Measurements from ENCODE around the gene ARGLU1.
A peak's percentile ranks its signal among the peaks of the same experiment; 100 is the strongest.

ARGLU1 gene, protein sequence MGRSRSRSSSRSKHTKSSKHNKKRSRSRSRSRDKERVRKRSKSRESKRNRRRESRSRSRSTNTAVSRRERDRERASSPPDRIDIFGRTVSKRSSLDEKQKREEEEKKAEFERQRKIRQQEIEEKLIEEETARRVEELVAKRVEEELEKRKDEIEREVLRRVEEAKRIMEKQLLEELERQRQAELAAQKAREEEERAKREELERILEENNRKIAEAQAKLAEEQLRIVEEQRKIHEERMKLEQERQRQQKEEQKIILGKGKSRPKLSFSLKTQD

DNA sequence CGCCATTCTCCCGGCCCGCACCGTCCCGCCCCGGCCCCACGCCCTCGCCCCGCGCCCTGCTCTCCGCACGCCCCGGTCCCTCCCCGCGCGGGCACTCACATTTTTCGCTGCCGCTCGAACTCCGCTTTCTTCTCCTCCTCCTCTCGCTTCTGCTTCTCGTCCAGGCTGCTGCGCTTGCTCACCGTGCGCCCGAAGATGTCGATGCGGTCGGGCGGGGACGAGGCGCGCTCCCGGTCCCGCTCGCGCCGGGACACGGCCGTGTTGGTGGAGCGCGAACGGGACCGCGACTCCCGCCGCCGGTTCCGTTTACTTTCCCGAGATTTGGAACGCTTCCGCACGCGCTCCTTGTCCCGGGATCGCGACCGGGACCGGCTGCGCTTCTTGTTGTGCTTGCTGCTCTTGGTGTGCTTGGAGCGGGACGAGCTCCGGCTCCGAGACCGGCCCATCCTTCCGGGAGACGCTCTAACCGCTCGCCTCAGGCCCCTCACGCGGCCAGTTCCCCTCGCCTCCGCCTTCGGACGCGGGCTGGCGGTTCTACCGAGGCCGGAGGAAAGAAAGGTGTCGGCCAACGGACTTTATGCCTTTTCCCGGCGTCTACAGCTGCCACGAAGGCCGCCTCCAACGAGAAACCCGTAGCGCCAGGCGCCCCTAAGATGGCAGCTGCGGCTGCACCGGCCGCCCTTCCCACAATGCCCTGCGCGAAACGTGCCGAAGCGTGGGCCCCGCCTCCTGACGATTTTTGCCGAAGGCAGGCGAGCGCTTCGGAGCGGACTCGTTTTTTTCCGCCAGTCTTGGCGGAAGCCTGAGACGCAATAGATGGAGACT lies at the start of gene ARGLU1:
Gene ARGLU1 (minus strand): TSS at position 664 of the 825 bp plus-strand sequence. CDS start 218 bp downstream, at position 446.
- TF ChIP-seq, protein P1, sequence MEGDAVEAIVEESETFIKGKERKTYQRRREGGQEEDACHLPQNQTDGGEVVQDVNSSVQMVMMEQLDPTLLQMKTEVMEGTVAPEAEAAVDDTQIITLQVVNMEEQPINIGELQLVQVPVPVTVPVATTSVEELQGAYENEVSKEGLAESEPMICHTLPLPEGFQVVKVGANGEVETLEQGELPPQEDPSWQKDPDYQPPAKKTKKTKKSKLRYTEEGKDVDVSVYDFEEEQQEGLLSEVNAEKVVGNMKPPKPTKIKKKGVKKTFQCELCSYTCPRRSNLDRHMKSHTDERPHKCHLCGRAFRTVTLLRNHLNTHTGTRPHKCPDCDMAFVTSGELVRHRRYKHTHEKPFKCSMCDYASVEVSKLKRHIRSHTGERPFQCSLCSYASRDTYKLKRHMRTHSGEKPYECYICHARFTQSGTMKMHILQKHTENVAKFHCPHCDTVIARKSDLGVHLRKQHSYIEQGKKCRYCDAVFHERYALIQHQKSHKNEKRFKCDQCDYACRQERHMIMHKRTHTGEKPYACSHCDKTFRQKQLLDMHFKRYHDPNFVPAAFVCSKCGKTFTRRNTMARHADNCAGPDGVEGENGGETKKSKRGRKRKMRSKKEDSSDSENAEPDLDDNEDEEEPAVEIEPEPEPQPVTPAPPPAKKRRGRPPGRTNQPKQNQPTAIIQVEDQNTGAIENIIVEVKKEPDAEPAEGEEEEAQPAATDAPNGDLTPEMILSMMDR (IDR thresholded peaks at IDR 0.05; ENCODE audit: low read depth, low read length, missing control alignments) = no peak
- peak within 1 kb of the TSS; percentile 76 for H3K4me3 ChIP-seq (ENCODE audit: low read depth, low read length)

DNA sequence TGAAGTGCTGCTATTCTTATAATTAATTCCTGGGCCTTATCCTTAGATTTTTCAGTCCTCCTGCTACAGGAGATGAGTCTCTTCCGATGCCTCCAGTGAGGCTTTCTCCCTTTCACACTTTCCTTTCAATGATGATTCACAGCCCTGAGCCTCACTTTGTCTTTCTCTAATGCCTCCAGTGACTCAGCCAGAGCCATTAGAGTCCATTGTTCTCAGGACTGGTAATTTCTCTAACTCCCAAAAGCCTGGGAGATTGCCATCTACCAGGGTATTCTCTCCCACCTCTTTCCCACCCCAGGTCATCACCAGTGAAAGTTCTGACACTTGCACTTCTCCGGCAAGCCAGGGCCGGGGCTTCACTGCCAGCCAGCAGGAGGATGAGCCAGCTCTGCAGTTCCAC lies 49.6 kb upstream of the ARGLU1 start:
- TF ChIP-seq, protein P1 (IDR thresholded peaks at IDR 0.05; ENCODE audit: low read depth, low read length, missing control alignments) = no peak
- H3K4me3 ChIP-seq (ENCODE audit: low read depth, low read length) = no peak overlapping the region
- DNase-seq (ENCODE audit: low read depth) = no peak

More for the DNA sequence above, at the start of gene ARGLU1:
- DNase-seq (ENCODE audit: low read depth) = peak; percentile 76

DNA sequence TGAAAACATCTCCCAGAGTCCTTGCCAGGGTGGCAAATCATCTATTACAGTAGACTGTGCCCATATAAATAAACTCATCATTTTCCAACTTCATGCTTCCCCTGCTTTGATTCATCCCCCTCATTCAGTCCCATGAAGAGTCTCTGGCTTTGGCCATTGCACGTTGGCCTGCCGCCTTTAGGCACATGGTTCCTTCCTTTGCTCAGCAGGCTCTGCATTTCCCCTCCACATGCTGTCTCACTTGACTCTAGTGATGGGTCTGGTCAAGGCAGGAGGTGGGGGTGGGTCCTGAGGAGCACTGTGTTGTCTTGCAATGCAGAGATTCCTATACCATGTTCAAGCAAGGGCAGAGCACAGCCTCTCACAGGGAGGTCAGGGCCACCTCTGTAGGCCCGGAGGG lies 48.8 kb upstream of the ARGLU1 start:
- TF ChIP-seq, protein P1 (IDR thresholded peaks at IDR 0.05; ENCODE audit: low read depth, low read length, missing control alignments) = no peak
- DNase-seq (ENCODE audit: low read depth) = no peak
- H3K4me3 ChIP-seq (ENCODE audit: low read depth, low read length) = no peak overlapping the region

DNA sequence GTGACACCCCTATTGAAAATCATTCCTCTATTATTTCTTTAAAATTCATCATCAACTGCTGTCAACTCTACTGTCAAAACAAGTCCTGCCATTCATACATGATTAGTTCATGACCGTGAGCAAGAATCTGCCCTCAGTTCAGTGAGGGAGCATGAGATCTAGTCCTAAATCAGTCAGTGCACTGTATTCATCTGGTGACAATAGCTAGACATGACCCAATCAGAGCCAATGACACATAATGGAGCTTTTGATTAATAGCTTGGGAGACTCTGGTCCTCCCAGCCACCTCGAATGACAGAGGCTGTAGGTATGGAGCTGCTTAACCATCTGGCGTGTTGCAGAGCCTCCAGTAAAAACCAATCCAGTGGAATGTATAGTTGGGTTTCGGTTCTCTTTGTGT lies 46.9 kb upstream of the ARGLU1 start:
- no peak for DNase-seq (ENCODE audit: low read depth)
- TF ChIP-seq, protein P1 (IDR thresholded peaks at IDR 0.05; ENCODE audit: low read depth, low read length, missing control alignments) = no peak
- no peak overlapping the region for H3K4me3 ChIP-seq (ENCODE audit: low read depth, low read length)

DNA sequence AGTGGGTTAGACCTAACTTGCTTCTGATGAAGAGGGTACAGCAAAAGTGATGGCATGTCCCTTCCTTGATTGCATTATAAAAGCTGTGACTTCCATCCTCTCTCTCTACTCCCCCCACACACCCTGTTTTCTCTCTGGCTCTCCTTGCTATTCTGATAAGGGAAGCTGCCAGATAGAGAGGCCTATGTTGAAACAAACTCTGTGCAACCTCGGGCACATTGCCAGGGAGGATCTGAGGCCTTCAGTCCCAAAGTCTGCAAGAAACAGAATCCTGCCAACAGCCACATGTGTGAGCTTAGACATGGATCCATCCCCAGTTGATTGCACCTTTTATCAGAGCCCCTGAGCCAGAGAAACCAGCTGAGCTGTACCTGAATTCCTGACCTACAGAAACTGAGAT lies 44.8 kb upstream of the ARGLU1 start:
- DNase-seq (ENCODE audit: low read depth) = no peak
- TF ChIP-seq, protein P1 (IDR thresholded peaks at IDR 0.05; ENCODE audit: low read depth, low read length, missing control alignments) = no peak

DNA sequence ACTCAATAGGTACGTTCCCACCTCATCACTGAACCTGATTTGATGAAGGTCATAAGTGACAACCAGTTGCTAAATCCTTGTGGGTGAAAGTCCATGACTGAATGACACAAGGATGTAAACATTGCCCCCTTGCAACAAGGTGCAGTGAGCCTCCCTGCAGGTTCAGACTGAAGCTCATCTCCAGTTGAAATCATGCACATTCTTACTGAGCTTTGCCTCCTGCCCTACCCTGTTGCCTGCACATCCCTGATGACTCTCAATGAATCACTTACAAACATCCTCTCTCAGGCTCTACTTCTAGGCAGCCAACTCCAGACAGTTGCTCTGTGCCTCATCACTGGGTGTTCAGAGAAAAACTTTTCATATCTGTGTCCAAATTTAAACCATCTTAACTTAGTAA lies 42.5 kb upstream of the ARGLU1 start:
- no peak overlapping the region for H3K4me3 ChIP-seq (ENCODE audit: low read depth, low read length)
- TF ChIP-seq, protein P1 (IDR thresholded peaks at IDR 0.05; ENCODE audit: low read depth, low read length, missing control alignments) = no peak
- no peak for DNase-seq (ENCODE audit: low read depth)

More for the DNA sequence above, 44.8 kb upstream of the ARGLU1 start:
- no peak overlapping the region for H3K4me3 ChIP-seq (ENCODE audit: low read depth, low read length)
